CD4-positive, alpha-beta T cell (primary cell): ENCODE measurements around the gene GOSR2. TPM values are rescaled to one million over a fixed set of nuclear protein-coding genes. Genes with fewer than 3 reads are reported as not detected.

ENCODE experiments used
- ATAC-seq: fragments of 200-7000 bp; cut with Tn5 transposase; one replicate; pipeline ENCODE4 v1.10.0; 2022; ENCODE audit warnings: mild to moderate bottlenecking; ENCODE audit not compliant: poor library complexity
- CTCF ChIA-PET: fragments of 350-600 bp; sonication (Branson Sonifier 250); formaldehyde crosslinking; loops from one replicate; lab custom pipeline; 2021; ENCODE audit warnings: antibody characterized with exemption, inconsistent platforms; lab: Charles Lee
- POLR2A ChIA-PET: fragments of 350-600 bp; sonication (Branson Sonifier 250); formaldehyde crosslinking; loops from one replicate; lab custom pipeline; 2021; ENCODE audit warnings: antibody characterized with exemption, inconsistent platforms; lab: Charles Lee
- DNase-seq, 14 experiments: peaks; one replicate each; pipeline ENCODE4 v3.0.0-alpha.2; 2013 to 2020; ENCODE audit warnings: mixed read lengths in 2 of 14
- H3K27ac ChIP-seq, 2 donors: one replicate each; pipeline versions ENCODE4 v1.5.1 to v1.7.0; 2013; ENCODE audit warnings: low read length in 2 of 2, low read depth in 1 of 2, mild to moderate bottlenecking in 1 of 2
- H3K27me3 ChIP-seq, 2 experiments: 1 replicate in 1 of 2; 2 replicates in 1 of 2; pipeline versions ENCODE4 v1.6.1 to v1.7.0; 2013; ENCODE audit warnings: low read length in 2 of 2, control low read depth in 1 of 2, mild to moderate bottlenecking in 1 of 2, moderate library complexity in 1 of 2; ENCODE audit not compliant: insufficient read depth in 2 of 2, control insufficient read depth in 1 of 2
- H3K36me3 ChIP-seq: one replicate; pipeline ENCODE4 v1.6.1; 2013; ENCODE audit warnings: low read length, control low read depth; ENCODE audit not compliant: insufficient read depth
- H3K4me1 ChIP-seq: one replicate; pipeline ENCODE4 v1.6.1; 2013; ENCODE audit warnings: low read length, control low read depth; ENCODE audit not compliant: insufficient read depth
- H3K4me3 ChIP-seq: one replicate; pipeline ENCODE4 v1.5.1; 2013; ENCODE audit warnings: mild to moderate bottlenecking, low read length, moderate library complexity
- H3K9me3 ChIP-seq, 2 experiments: 1 replicate in 1 of 2; 2 replicates in 1 of 2; pipeline versions ENCODE4 v1.6.1 to v1.7.0; 2013; ENCODE audit warnings: low read length in 2 of 2, mild to moderate bottlenecking in 2 of 2, control low read depth in 1 of 2, moderate library complexity in 1 of 2; ENCODE audit not compliant: control insufficient read depth in 1 of 2, insufficient read depth in 1 of 2
- H3K27ac Mint-ChIP-seq: one replicate; pipeline ENCODE4 v1.8.0; 2020; ENCODE audit warnings: mixed read lengths
- H3K27me3 Mint-ChIP-seq: one replicate; pipeline ENCODE4 v1.8.0; 2021; ENCODE audit warnings: mixed read lengths
- H3K36me3 Mint-ChIP-seq: one replicate; pipeline ENCODE4 v1.8.0; 2021; ENCODE audit warnings: low read depth, mixed read lengths
- H3K4me1 Mint-ChIP-seq: one replicate; pipeline ENCODE4 v1.8.0; 2021; ENCODE audit warnings: low read depth, mixed read lengths
- H3K4me3 Mint-ChIP-seq: one replicate; pipeline ENCODE4 v1.8.0; 2020; ENCODE audit warnings: mild to moderate bottlenecking, mixed read lengths
- H3K9me3 Mint-ChIP-seq: one replicate; pipeline ENCODE4 v1.8.0; 2020; ENCODE audit warnings: mixed read lengths
- intact Hi-C, 2 experiments: fragments of 100-400 bp; cut with DNase I in 1 of 2; cut with micrococcal nuclease in 1 of 2; formaldehyde crosslinking; loops; one replicate each; pipeline versions ENCODE4 v1.15.1 to v1.9.0; 2023 to 2025; cut with DNase I, micrococcal nuclease
- total RNA-seq, 174 experiments: library from RNA in 2 of 174; stranded (reverse) in 2 of 174; gene quantifications; one replicate each; pipeline ENCODE4 v1.2.3 and lab custom pipeline; 2021 to 2026
- TF ChIP-seq, protein P1 (sequence below): fragments of 200-600 bp; IDR thresholded peaks from one replicate; pipeline ENCODE4 v1.8.0; 2022; ENCODE audit warnings: antibody characterized with exemption, mild to moderate bottlenecking

The GOSR2 gene
- total RNA-seq, 2 experiments from 2014 or later, result 46.6 to 51.7 TPM

DNA sequence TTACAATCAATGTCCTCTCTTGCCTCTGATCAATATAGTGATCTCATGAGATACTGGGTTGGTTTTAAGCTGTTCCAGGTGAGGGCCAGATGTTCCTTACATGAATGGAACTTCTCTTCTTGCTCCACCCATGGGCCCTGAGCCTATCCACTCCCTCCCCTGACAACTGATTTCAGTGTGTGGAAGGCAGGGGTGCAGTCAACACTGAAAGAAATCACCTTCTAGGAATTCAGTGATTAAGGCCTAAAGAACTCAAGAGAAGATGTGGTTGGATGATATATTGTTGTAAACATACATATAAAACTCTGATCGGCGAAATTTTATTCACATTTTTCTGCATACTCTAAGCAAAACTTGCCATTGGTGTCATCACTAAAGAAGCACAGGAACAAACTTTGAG lies 6.7 kb upstream of the GOSR2 start:
- DNase-seq (no peak), ATAC-seq (no peak)
- H3K27ac ChIP-seq, result no peak overlapping the region
- no peaks in the 10 kb centered on the region for H3K9me3 ChIP-seq
- no peak overlapping the region for H3K27ac Mint-ChIP-seq
- peaks cover 3% of the 10 kb centered on the region for H3K27me3 Mint-ChIP-seq
- no peaks in the 10 kb centered on the region for H3K36me3 Mint-ChIP-seq
- H3K4me3 Mint-ChIP-seq, result no peak overlapping the region
- H3K36me3 ChIP-seq, result no peaks in the 10 kb centered on the region
- intact Hi-C loops, result no loop called here
- TF ChIP-seq, protein P1, sequence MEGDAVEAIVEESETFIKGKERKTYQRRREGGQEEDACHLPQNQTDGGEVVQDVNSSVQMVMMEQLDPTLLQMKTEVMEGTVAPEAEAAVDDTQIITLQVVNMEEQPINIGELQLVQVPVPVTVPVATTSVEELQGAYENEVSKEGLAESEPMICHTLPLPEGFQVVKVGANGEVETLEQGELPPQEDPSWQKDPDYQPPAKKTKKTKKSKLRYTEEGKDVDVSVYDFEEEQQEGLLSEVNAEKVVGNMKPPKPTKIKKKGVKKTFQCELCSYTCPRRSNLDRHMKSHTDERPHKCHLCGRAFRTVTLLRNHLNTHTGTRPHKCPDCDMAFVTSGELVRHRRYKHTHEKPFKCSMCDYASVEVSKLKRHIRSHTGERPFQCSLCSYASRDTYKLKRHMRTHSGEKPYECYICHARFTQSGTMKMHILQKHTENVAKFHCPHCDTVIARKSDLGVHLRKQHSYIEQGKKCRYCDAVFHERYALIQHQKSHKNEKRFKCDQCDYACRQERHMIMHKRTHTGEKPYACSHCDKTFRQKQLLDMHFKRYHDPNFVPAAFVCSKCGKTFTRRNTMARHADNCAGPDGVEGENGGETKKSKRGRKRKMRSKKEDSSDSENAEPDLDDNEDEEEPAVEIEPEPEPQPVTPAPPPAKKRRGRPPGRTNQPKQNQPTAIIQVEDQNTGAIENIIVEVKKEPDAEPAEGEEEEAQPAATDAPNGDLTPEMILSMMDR, result no peak
- no peak overlapping the region for H3K4me3 ChIP-seq
- H3K4me1 ChIP-seq, result no peaks in the 10 kb centered on the region
- POLR2A ChIA-PET, result no interaction called here
- CTCF ChIA-PET, result no interaction called here
- no peaks in the 10 kb centered on the region for H3K4me1 Mint-ChIP-seq
- no peaks in the 10 kb centered on the region for H3K27me3 ChIP-seq
- H3K9me3 Mint-ChIP-seq, result no peaks in the 10 kb centered on the region

DNA sequence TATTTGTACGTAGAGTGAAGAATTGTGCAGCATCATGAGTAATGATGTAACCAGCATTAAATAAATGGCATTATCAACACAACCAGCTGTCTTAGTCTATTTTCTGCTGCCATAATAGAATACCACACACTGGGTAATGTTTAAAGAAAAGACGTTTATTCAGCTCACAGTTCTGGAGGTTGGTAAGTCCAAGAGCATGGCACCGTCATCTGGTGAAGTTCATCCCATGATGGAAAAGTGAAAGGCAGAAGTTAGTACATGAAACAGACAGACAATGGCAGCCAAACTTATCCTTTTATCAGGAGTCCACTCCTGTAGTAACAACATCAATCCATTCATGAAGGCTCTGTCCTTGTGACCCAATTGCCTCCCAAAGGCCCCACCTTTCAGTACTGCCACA lies 6.3 kb upstream of the GOSR2 start:
- Histone ChIP-seq H3K4me1 (no peaks in the 10 kb centered on the region), H3K27ac (no peak overlapping the region), H3K9me3 (no peaks in the 10 kb centered on the region), H3K27me3 (no peaks in the 10 kb centered on the region), H3K4me3 (no peak overlapping the region), H3K36me3 (no peaks in the 10 kb centered on the region)
- CTCF ChIA-PET, result no interaction called here
- ATAC-seq (no peak), DNase-seq (no peak)
- Mint-ChIP-seq H3K4me1 (no peaks in the 10 kb centered on the region), H3K27ac (no peak overlapping the region), H3K27me3 (peaks cover 3% of the 10 kb centered on the region), H3K9me3 (no peaks in the 10 kb centered on the region), H3K36me3 (no peaks in the 10 kb centered on the region), H3K4me3 (no peak overlapping the region)
- intact Hi-C loops, result no loop called here
- TF ChIP-seq, protein P1, result no peak
- POLR2A ChIA-PET, result no interaction called here

DNA sequence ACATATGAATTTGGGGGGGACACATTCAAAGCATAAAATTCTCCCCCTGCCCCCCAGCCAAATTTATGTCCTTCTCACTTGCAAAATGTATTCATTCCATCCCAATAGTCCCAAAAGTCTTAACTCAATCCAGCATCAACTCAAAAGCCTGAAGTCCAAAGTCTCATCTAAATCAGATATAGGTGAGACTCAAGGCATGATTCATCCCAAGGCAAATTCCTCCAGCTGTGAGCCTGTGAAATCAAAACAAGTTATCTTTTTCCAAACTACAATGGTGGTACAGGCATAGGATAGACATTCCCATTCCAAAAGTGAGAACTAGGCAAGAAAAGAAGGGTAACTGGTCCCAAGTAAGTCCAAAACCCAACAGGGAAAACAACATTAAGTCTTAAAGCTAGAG lies 5.9 kb upstream of the GOSR2 start:
- no peak overlapping the region for H3K4me3 Mint-ChIP-seq
- peaks cover under 1% of the 10 kb centered on the region for H3K27me3 Mint-ChIP-seq
- Histone ChIP-seq H3K36me3 (no peaks in the 10 kb centered on the region), H3K27ac (no peak overlapping the region), H3K9me3 (no peaks in the 10 kb centered on the region), H3K4me3 (no peak overlapping the region), H3K4me1 (no peaks in the 10 kb centered on the region), H3K27me3 (no peaks in the 10 kb centered on the region)
- TF ChIP-seq, protein P1, result no peak
- no peak for DNase-seq
- no peaks in the 10 kb centered on the region for H3K9me3 Mint-ChIP-seq
- H3K4me1 Mint-ChIP-seq, result no peaks in the 10 kb centered on the region
- ChIA-PET CTCF (no interaction called here), POLR2A (no interaction called here)
- intact Hi-C loops, result no loop called here
- H3K27ac Mint-ChIP-seq, result no peak overlapping the region
- H3K36me3 Mint-ChIP-seq, result no peaks in the 10 kb centered on the region
- ATAC-seq, result no peak
